WTC11 (cell line): ENCODE data around the gene FNIP1. TPM values are rescaled to one million over a fixed set of nuclear protein-coding genes. Genes with fewer than 3 reads are reported as not detected.

Source experiments
- ATAC-seq: fragments of 200-7000 bp; cut with Tn5 transposase; 2 replicates; pipeline ENCODE4 v1.10.0; 2021; ENCODE audit warnings: mild to moderate bottlenecking, moderate library complexity
- CTCF ChIA-PET: fragments of 300-600 bp; sonication (Branson Sonifier 250); formaldehyde crosslinking; loops from one replicate; lab custom pipeline; 2021; ENCODE audit warnings: antibody characterized with exemption; lab: Charles Lee
- POLR2A ChIA-PET: fragments of 350-600 bp; sonication (Branson Sonifier 250); formaldehyde crosslinking; loops from one replicate; lab custom pipeline; 2021; ENCODE audit warnings: antibody characterized with exemption; lab: Charles Lee
- DNase-seq: peaks from one replicate; pipeline ENCODE4 v3.0.0; 2021; ENCODE audit warnings: low spot score
- H3K27ac Mint-ChIP-seq: 2 replicates; pipeline ENCODE4 v1.8.0; 2021; ENCODE audit warnings: mixed read lengths
- H3K27me3 Mint-ChIP-seq: 2 replicates; pipeline ENCODE4 v1.8.0; 2021; ENCODE audit warnings: low read depth, mild to moderate bottlenecking, moderate library complexity, mixed read lengths
- H3K36me3 Mint-ChIP-seq: 2 replicates; pipeline ENCODE4 v1.8.0; 2021; ENCODE audit warnings: mixed read lengths
- H3K4me1 Mint-ChIP-seq: 2 replicates; pipeline ENCODE4 v1.8.0; 2022; ENCODE audit warnings: mixed read lengths
- H3K4me3 Mint-ChIP-seq: 2 replicates; pipeline ENCODE4 v1.8.0; 2021; ENCODE audit warnings: mild to moderate bottlenecking, moderate library complexity, mixed read lengths
- H3K9me3 Mint-ChIP-seq: 2 replicates; pipeline ENCODE4 v1.8.0; 2021; ENCODE audit warnings: mixed read lengths
- CREM ChIP-seq: sonication (generic); formaldehyde crosslinking; IDR thresholded peaks from 2 replicates; pipeline ENCODE4 v1.8.1; 2022; ENCODE audit warnings: mild to moderate bottlenecking, missing genetic modification reagents, moderate library complexity
- ESRRA ChIP-seq: sonication (generic); formaldehyde crosslinking; IDR thresholded peaks from 2 replicates; pipeline ENCODE4 v1.8.1; 2022; ENCODE audit warnings: mild to moderate bottlenecking, missing genetic modification reagents, borderline replicate concordance
- FOXJ3 ChIP-seq: sonication (generic); formaldehyde crosslinking; IDR thresholded peaks from 2 replicates; pipeline ENCODE4 v1.9.0; 2021; ENCODE audit warnings: missing genetic modification reagents, mild to moderate bottlenecking, borderline replicate concordance
- HMGA2 ChIP-seq: fragments of 250-450 bp; sonication (Bioruptor Pico); IDR thresholded peaks from 2 replicates; pipeline ENCODE4 v1.4.0; 2021; ENCODE audit warnings: mild to moderate bottlenecking, moderate library complexity
- MXD4 ChIP-seq: fragments of 250-450 bp; sonication (Bioruptor Pico); IDR thresholded peaks from 2 replicates; pipeline ENCODE4 v1.8.0; 2021; ENCODE audit warnings: mild to moderate bottlenecking, moderate library complexity, borderline replicate concordance
- NR1H2 ChIP-seq: sonication (generic); formaldehyde crosslinking; IDR thresholded peaks from 2 replicates; pipeline ENCODE4 v1.9.0; 2021; ENCODE audit warnings: mild to moderate bottlenecking, moderate library complexity, missing genetic modification reagents
- OVOL2 ChIP-seq: fragments of 250-450 bp; sonication (Bioruptor Pico); IDR thresholded peaks from 2 replicates; pipeline ENCODE4 v1.9.0; 2021; ENCODE audit warnings: mild to moderate bottlenecking, borderline replicate concordance
- PRRX2 ChIP-seq: fragments of 250-450 bp; sonication (Bioruptor Pico); IDR thresholded peaks from 2 replicates; pipeline ENCODE4 v1.8.0; 2021; ENCODE audit warnings: mild to moderate bottlenecking
- RELA ChIP-seq: sonication (generic); formaldehyde crosslinking; IDR thresholded peaks from 2 replicates; pipeline ENCODE4 v1.8.1; 2022; ENCODE audit warnings: missing genetic modification reagents, mild to moderate bottlenecking, borderline replicate concordance
- RORB ChIP-seq: fragments of 250-450 bp; sonication (Bioruptor Pico); IDR thresholded peaks from 2 replicates; pipeline ENCODE4 v1.9.0; 2021; ENCODE audit warnings: mild to moderate bottlenecking
- SMAD3 ChIP-seq: sonication (generic); formaldehyde crosslinking; IDR thresholded peaks from 2 replicates; pipeline ENCODE4 v1.8.0; 2022; ENCODE audit warnings: missing genetic modification reagents, mild to moderate bottlenecking, borderline replicate concordance
- TCF7 ChIP-seq: sonication (generic); formaldehyde crosslinking; IDR thresholded peaks from 2 replicates; pipeline ENCODE4 v1.8.0; 2022; ENCODE audit warnings: mild to moderate bottlenecking, low read depth, missing genetic modification reagents, moderate library complexity
- TEAD1 ChIP-seq: sonication (generic); formaldehyde crosslinking; IDR thresholded peaks from 2 replicates; pipeline ENCODE4 v1.8.0; 2022; ENCODE audit warnings: mild to moderate bottlenecking, missing genetic modification reagents
- ZBTB21 ChIP-seq: sonication (generic); formaldehyde crosslinking; IDR thresholded peaks from 2 replicates; pipeline ENCODE4 v1.8.1; 2023; ENCODE audit warnings: mild to moderate bottlenecking, missing genetic modification reagents, borderline replicate concordance
- ZNF138 ChIP-seq: sonication (generic); formaldehyde crosslinking; conservative IDR thresholded peaks from 2 replicates; pipeline ENCODE4 v1.8.1; 2022; ENCODE audit warnings: mild to moderate bottlenecking, moderate library complexity, missing genetic modification reagents
- ZNF416 ChIP-seq: fragments of 250-450 bp; sonication (Bioruptor Pico); IDR thresholded peaks from 2 replicates; pipeline ENCODE4 v1.9.0; 2021; ENCODE audit warnings: mild to moderate bottlenecking, inconsistent platforms
- ZNF671 ChIP-seq: fragments of 250-450 bp; sonication (Bioruptor Pico); IDR thresholded peaks from 2 replicates; pipeline ENCODE4 v1.8.0; 2021; ENCODE audit warnings: mild to moderate bottlenecking
- total RNA-seq: library from RNA; stranded (reverse); gene quantifications from 3 replicates; pipeline ENCODE4 v1.2.3, GENCODE V29; 2021
- TF ChIP-seq, protein P1 (sequence below): sonication (generic); formaldehyde crosslinking; IDR thresholded peaks from 2 replicates; pipeline ENCODE4 v1.8.1; 2023; ENCODE audit warnings: mild to moderate bottlenecking, moderate library complexity, missing genetic modification reagents
- TF ChIP-seq, protein P2 (sequence below): fragments of 250-450 bp; sonication (Bioruptor Pico); IDR thresholded peaks from 2 replicates; pipeline ENCODE4 v1.9.0; 2021; ENCODE audit warnings: mild to moderate bottlenecking
- TF ChIP-seq, protein P3 (sequence below): fragments of 250-450 bp; sonication (Bioruptor Pico); IDR thresholded peaks from 2 replicates; pipeline ENCODE4 v1.9.0; 2021; ENCODE audit warnings: moderate library complexity, mild to moderate bottlenecking, inconsistent platforms, borderline replicate concordance
- TF ChIP-seq, protein P4 (sequence below): sonication (generic); formaldehyde crosslinking; IDR thresholded peaks from 2 replicates; pipeline ENCODE4 v1.8.1; 2022; ENCODE audit warnings: low read depth, missing genetic modification reagents, borderline replicate concordance
- TF ChIP-seq, protein P5 (sequence below): sonication (generic); formaldehyde crosslinking; IDR thresholded peaks from 2 replicates; pipeline ENCODE4 v1.8.1; 2023; ENCODE audit warnings: mild to moderate bottlenecking, missing genetic modification reagents
- TF ChIP-seq, protein P6 (sequence below): sonication (generic); formaldehyde crosslinking; IDR thresholded peaks from 2 replicates; pipeline ENCODE4 v1.8.0; 2022; ENCODE audit warnings: mild to moderate bottlenecking, missing genetic modification reagents

The FNIP1 gene
- total RNA-seq, 1 experiment from 2014 or later = 17.2 TPM

DNA sequence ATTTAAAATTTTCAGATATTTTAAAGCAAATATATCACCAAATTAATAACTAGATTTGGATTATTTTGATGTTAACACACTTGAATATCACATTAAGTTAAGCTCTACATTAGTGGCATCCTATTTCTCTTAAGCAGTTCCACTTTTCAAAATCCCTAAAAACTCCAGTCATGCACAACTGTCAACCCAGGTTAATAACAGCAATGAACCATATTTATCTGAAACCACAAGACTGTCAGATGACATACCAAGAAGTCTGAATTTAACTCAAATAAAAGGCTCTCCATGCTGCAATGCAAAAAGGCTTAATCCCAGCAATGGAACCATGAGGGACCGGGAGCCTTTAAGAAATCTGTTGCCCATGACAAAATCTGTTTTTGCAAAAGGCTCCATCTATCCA lies 27.5 kb downstream of the FNIP1 start:
- DNase-seq (no peak), ATAC-seq (no peak)
- Mint-ChIP-seq H3K9me3 (peaks cover 8% of the 10 kb centered on the region; the same call in 1 of the 2 replicates), H3K27me3 (no peaks in the 10 kb centered on the region), H3K4me3 (no peak overlapping the region), H3K36me3 (peaks cover 6% of the 10 kb centered on the region), H3K4me1 (no peaks in the 10 kb centered on the region), H3K27ac (no peak overlapping the region)
- no peak for TF ChIP-seq ESRRA
- TF ChIP-seq CREM (CRISPR knock-in tag) = no peak
- TF ChIP-seq ZNF416 (CRISPR knock-in tag) = no peak
- no peak for TF ChIP-seq ZBTB21
- no peak for TF ChIP-seq TCF7 (CRISPR knock-in tag)
- TF ChIP-seq, protein P1, sequence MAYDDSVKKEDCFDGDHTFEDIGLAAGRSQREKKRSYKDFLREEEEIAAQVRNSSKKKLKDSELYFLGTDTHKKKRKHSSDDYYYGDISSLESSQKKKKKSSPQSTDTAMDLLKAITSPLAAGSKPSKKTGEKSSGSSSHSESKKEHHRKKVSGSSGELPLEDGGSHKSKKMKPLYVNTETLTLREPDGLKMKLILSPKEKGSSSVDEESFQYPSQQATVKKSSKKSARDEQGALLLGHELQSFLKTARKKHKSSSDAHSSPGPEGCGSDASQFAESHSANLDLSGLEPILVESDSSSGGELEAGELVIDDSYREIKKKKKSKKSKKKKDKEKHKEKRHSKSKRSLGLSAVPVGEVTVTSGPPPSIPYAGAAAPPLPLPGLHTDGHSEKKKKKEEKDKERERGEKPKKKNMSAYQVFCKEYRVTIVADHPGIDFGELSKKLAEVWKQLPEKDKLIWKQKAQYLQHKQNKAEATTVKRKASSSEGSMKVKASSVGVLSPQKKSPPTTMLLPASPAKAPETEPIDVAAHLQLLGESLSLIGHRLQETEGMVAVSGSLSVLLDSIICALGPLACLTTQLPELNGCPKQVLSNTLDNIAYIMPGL = no peak
- TF ChIP-seq, protein P2, sequence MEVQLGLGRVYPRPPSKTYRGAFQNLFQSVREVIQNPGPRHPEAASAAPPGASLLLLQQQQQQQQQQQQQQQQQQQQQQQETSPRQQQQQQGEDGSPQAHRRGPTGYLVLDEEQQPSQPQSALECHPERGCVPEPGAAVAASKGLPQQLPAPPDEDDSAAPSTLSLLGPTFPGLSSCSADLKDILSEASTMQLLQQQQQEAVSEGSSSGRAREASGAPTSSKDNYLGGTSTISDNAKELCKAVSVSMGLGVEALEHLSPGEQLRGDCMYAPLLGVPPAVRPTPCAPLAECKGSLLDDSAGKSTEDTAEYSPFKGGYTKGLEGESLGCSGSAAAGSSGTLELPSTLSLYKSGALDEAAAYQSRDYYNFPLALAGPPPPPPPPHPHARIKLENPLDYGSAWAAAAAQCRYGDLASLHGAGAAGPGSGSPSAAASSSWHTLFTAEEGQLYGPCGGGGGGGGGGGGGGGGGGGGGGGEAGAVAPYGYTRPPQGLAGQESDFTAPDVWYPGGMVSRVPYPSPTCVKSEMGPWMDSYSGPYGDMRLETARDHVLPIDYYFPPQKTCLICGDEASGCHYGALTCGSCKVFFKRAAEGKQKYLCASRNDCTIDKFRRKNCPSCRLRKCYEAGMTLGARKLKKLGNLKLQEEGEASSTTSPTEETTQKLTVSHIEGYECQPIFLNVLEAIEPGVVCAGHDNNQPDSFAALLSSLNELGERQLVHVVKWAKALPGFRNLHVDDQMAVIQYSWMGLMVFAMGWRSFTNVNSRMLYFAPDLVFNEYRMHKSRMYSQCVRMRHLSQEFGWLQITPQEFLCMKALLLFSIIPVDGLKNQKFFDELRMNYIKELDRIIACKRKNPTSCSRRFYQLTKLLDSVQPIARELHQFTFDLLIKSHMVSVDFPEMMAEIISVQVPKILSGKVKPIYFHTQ = no peak
- TF ChIP-seq ZNF671 = no peak
- TF ChIP-seq SMAD3 = no peak
- TF ChIP-seq, protein P3, sequence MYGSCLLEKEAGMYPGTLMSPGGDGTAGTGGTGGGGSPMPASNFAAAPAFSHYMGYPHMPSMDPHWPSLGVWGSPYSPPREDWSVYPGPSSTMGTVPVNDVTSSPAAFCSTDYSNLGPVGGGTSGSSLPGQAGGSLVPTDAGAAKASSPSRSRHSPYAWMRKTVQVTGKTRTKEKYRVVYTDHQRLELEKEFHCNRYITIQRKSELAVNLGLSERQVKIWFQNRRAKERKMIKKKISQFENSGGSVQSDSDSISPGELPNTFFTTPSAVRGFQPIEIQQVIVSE (CRISPR knock-in tag) = no peak
- TF ChIP-seq, protein P4, sequence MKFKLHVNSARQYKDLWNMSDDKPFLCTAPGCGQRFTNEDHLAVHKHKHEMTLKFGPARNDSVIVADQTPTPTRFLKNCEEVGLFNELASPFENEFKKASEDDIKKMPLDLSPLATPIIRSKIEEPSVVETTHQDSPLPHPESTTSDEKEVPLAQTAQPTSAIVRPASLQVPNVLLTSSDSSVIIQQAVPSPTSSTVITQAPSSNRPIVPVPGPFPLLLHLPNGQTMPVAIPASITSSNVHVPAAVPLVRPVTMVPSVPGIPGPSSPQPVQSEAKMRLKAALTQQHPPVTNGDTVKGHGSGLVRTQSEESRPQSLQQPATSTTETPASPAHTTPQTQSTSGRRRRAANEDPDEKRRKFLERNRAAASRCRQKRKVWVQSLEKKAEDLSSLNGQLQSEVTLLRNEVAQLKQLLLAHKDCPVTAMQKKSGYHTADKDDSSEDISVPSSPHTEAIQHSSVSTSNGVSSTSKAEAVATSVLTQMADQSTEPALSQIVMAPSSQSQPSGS (CRISPR knock-in tag) = no peak
- no peak for TF ChIP-seq OVOL2 (CRISPR knock-in tag)
- no peak for TF ChIP-seq PRRX2 (CRISPR knock-in tag)
- POLR2A ChIA-PET = no interaction called here
- CTCF ChIA-PET = no interaction called here

DNA sequence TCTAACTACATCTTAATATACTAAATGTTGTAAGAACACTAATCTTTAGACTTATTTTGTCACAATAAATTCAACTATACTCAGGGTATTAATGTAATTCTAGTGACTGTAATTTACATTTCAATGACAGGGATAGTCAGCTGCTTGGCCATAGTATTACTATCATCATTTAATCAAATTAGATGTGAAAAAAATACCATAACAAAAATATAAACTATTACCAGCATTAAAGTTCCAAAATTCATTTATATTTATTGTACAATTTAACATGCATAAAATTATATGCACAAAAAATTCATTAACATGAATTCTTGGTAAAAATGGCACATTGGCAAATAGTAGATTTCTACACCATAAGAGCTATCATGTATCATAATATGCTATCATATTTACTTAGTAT lies 28.9 kb downstream of the FNIP1 start:
- POLR2A ChIA-PET = no interaction called here

More for the DNA sequence above, 28.9 kb downstream of the FNIP1 start:
- Mint-ChIP-seq H3K27me3 (no peaks in the 10 kb centered on the region), H3K4me1 (no peaks in the 10 kb centered on the region), H3K4me3 (no peak overlapping the region), H3K9me3 (peaks cover 14% of the 10 kb centered on the region), H3K36me3 (peaks cover 11% of the 10 kb centered on the region)
- DNase-seq = no peak
- TF ChIP-seq ZNF138 (CRISPR knock-in tag) = no peak
- TF ChIP-seq TEAD1 (CRISPR knock-in tag) = no peak
- TF ChIP-seq NR1H2 = no peak
- TF ChIP-seq, protein P5, sequence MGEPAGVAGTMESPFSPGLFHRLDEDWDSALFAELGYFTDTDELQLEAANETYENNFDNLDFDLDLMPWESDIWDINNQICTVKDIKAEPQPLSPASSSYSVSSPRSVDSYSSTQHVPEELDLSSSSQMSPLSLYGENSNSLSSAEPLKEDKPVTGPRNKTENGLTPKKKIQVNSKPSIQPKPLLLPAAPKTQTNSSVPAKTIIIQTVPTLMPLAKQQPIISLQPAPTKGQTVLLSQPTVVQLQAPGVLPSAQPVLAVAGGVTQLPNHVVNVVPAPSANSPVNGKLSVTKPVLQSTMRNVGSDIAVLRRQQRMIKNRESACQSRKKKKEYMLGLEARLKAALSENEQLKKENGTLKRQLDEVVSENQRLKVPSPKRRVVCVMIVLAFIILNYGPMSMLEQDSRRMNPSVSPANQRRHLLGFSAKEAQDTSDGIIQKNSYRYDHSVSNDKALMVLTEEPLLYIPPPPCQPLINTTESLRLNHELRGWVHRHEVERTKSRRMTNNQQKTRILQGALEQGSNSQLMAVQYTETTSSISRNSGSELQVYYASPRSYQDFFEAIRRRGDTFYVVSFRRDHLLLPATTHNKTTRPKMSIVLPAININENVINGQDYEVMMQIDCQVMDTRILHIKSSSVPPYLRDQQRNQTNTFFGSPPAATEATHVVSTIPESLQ (CRISPR knock-in tag) = no peak
- TF ChIP-seq, protein P4 (CRISPR knock-in tag) = no peak
- TF ChIP-seq RELA (CRISPR knock-in tag) = no peak
- TF ChIP-seq SMAD3 = no peak
- no peak for TF ChIP-seq HMGA2 (CRISPR knock-in tag)
- TF ChIP-seq RORB (CRISPR knock-in tag) = no peak
- TF ChIP-seq, protein P6, sequence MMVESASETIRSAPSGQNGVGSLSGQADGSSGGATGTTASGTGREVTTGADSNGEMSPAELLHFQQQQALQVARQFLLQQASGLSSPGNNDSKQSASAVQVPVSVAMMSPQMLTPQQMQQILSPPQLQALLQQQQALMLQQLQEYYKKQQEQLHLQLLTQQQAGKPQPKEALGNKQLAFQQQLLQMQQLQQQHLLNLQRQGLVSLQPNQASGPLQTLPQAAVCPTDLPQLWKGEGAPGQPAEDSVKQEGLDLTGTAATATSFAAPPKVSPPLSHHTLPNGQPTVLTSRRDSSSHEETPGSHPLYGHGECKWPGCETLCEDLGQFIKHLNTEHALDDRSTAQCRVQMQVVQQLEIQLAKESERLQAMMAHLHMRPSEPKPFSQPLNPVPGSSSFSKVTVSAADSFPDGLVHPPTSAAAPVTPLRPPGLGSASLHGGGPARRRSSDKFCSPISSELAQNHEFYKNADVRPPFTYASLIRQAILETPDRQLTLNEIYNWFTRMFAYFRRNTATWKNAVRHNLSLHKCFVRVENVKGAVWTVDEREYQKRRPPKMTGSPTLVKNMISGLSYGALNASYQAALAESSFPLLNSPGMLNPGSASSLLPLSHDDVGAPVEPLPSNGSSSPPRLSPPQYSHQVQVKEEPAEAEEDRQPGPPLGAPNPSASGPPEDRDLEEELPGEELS (CRISPR knock-in tag) = no peak
- no peak for TF ChIP-seq MXD4 (CRISPR knock-in tag)
- TF ChIP-seq FOXJ3 (CRISPR knock-in tag) = no peak
- TF ChIP-seq, all 79 proteins: peak for 0
- CTCF ChIA-PET = no interaction called here
- no peak for ATAC-seq
- no peak overlapping the region for H3K27ac Mint-ChIP-seq
